NCI-H82 treated with DMSO at 0.1 percent for 48 hours (cell line): ENCODE results near the gene FNBP1L.
"Not testable (repeated sequence)": the region's sequence is repeated elsewhere in the genome, so short reads cannot be mapped to it uniquely, and the experiment has no call there.

ENCODE experiments used
- DNase-seq: peaks from one replicate; lab custom pipeline; 2025; ENCODE audit not compliant: unreplicated experiment; lab: John Stamatoyannopoulos, UW

Gene FNBP1L

GRCh38 chr1:93528412-93528811, 80.5 kb downstream of the FNBP1L start:
- no peak for DNase-seq

GRCh38 chr1:93531193-93531592, 83.3 kb downstream of the FNBP1L start:
- DNase-seq: no peak

- no peak for DNase-seq
Measured at GRCh38 chr1:93532780-93533378, 85.0 kb downstream of the FNBP1L start.

- no peak for DNase-seq
Measured at GRCh38 chr1:93533677-93534076, 85.8 kb downstream of the FNBP1L start.

- DNase-seq: no peak
Measured at GRCh38 chr1:93537396-93537795, 89.5 kb downstream of the FNBP1L start.

- no peak for DNase-seq
Measured at GRCh38 chr1:93537924-93538323, 90.0 kb downstream of the FNBP1L start.

GRCh38 chr1:93541045-93541444, 93.1 kb downstream of the FNBP1L start:
- DNase-seq: no peak

GRCh38 chr1:93542398-93542797, 94.5 kb downstream of the FNBP1L start:
- DNase-seq: no peak

GRCh38 chr1:93546162-93546863, 98.4 kb downstream of the FNBP1L start:
- no peak for DNase-seq

GRCh38 chr1:93549131-93549530, 101.2 kb downstream of the FNBP1L start:
- DNase-seq: no peak

- DNase-seq: no peak
Measured at GRCh38 chr1:93549811-93550210, 101.9 kb downstream of the FNBP1L start.

- peak; percentile 89 for DNase-seq
Measured at GRCh38 chr1:93552741-93553455, 105.0 kb downstream of the FNBP1L start.

- not testable (repeated sequence) for DNase-seq
Measured at GRCh38 chr1:93553886-93554490, 106.1 kb downstream of the FNBP1L start.

- no peak for DNase-seq
Measured at GRCh38 chr1:93554883-93555872, 107.3 kb downstream of the FNBP1L start.

GRCh38 chr1:93556291-93556690, 108.4 kb downstream of the FNBP1L start:
- DNase-seq: peak; percentile 47

GRCh38 chr1:93559045-93559444, 111.1 kb downstream of the FNBP1L start:
- no peak for DNase-seq

GRCh38 chr1:93559695-93560094, 111.8 kb downstream of the FNBP1L start:
- no peak for DNase-seq

- DNase-seq: no peak
Measured at GRCh38 chr1:93565496-93566206, 117.7 kb downstream of the FNBP1L start.

GRCh38 chr1:93566227-93566626, 118.3 kb downstream of the FNBP1L start:
- DNase-seq: no peak
